ENCODE data around the gene CD93.

CD93 gene

DNA sequence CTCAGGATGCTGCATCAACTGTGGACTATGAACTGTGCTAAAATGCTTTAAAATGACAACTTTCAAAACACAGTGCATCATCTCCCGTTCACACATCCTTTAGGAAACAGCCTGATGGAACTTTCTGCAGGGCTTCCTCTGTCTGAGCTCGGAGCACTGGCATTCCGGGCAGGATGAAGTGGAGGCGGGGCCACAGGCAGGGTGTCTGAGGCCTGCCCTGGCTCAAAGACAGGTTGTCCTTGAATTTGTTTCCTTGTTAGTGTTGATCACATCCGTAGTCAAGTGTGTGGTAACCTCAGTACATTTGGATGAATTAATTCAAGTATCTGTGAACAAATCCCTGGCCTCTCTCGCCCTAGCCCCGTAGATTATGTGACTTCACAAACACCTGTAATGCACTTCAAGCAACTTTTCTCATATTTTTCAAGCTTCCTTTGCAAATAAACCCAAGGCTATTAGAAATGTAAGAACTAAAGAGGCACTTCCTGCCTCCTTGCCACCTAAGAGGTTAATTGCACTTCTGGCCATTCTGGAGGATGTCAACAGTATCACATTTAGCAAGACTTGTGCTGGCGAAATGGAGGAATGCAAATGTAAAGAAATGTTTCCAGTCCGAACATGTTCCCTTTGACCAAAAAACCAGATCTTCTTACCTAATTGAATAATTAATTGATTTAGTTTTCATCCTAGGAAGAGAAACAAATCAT lies 3.1 kb downstream of the CD93 start:
- peak; percentile 65 for DNase-seq

DNA sequence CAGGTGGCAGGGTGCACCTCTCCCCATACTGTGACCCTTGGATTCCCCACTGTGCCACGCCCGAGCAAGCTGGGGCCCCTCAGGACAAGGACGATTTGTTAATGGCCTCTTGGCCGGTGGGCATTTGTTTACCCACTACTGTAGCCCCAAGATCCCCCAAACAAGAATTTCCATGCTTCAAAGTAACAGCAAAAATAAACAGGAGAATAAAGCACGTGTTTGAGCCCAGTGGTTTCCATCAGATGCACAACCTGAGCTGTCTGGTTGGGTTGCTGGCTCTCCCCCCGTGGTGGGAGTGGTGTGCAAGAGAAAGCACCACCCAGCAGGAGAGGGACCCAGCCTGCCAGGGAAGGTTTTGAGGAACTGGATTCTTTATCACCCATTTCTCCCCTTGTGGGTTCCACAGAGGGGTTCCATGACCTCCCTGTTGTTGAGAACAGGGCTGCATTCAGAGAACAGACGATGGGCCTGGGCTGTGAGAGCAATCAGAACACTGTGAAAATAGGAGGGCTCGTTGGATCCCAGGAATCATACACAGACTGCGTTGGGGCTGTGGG lies 4.8 kb downstream of the CD93 start:
- DNase-seq: no peak

DNA sequence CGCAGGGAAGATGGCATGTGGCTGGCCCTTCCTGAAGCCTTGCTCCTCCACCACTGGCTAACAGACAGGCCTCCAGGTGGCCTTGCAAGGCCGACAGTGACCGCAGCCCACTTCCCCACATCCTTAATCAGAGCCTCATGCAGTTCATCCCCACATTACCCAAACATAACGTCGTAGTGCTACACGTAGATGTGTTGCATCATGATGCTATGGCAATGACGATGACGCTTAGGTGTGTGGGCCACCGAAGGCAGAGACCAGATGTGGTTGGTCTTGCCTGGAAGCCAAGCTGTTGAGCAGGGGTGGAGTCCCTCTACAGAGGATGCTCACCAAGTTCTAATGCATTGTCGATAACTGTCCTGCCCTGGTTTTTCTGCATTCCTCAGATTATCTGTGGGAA lies 5.6 kb downstream of the CD93 start:
- DNase-seq: no peak

DNA sequence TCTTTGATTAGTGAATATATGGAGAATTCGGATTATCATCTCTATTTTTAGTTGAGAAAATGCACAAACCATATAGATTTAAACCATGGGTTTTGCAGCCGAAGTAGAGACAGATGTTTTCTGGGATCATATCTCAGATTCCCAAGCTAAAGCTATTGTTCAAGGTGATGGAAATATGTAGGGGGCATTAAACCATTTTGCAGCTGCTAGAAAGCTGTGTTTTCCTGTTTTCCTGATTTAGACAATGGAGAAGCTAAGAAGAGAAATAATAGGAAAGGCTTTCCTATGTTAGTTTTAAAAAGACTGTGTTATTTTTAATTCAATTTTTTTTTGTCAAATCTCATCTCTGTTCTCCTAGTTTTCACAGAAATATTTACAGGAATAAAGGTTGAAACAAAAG lies 6.2 kb downstream of the CD93 start:
- no peak for DNase-seq

DNA sequence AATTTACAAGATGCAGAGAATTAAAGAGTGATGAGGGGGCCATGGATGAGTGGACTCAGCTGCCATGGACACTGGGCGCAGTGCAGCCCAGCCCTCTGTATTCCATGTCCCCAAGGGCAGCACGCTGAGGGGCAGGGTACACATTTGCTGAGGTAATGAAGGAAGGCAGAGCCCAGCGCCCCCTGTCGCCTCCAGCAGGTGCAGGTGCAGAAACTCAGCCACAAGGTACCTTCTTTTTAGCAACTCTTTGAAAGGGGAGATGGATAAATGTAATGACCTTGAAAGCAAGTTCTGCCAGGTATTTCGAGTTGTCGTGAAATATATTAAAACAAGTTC lies 7.1 kb downstream of the CD93 start:
- no peak for DNase-seq

DNA sequence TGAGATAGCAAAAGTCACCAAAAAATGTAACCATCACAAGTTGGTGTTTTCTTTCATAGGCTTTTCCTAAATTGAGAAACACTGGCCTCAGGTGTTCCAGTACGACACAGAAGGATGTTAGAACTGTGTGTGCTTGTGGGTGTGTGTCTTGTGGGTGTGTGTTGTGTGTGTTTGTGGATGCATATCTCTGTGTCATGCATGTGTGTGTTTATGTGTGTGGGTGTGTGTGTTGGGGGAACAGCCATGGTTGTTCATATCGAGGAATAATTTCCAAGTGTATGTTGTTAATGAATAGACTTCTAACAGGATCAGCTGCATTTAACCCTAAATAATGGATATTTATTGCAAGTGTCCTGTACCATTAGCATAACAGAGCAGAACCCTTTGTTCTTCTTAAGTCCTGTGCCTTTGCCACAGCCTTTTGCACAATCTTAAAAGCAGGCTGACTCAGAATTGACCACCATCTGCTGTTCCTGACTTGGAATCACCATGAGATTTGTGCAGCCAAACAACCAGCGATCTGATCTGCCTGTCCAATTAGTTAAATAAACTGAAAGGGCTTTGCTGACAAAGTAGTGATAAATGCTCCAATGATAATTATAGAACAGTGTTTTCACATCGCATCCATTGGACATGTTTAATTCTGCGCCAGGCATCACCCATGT lies 7.6 kb downstream of the CD93 start:
- DNase-seq: no peak

DNA sequence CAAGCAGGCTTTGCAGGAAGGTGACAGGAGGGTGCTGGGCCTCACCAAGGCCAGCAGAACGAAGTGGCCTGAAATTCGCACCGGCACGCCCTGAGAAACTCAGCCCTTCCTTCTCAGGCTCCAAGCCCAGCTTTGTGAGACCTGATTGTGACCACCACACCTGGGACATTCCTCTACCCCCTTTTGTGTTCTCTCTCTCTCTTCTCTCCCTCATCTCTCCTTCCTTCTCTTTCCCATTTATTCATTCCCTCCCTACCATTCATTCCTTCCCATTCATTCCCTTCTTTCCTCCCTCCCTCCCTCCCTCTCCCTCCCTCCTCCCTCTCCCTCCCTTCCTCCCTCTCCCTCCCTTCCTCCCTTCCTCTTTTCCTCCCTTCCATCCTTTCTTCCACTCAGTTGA lies 8.8 kb downstream of the CD93 start:
- DNase-seq: no peak

DNA sequence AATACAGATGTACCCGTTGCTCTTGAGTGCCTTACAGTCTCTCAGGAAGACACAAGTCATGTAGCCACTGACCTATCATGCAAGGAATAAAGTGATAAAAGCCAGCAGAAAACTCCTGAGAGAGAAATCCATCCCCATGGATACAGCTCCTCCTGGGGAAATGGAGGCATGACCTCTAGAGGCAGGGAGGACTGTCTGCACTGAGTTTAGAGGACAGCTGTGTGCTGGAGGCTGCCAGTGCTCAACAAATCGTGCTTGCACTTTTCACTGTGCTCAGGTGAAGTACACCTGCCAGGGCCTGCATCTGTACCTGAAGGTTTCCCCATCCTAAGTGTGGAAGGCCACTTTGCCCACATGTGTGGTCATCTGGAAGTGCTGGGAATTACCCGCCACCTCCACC lies 12.1 kb downstream of the CD93 start:
- no peak for DNase-seq

DNA sequence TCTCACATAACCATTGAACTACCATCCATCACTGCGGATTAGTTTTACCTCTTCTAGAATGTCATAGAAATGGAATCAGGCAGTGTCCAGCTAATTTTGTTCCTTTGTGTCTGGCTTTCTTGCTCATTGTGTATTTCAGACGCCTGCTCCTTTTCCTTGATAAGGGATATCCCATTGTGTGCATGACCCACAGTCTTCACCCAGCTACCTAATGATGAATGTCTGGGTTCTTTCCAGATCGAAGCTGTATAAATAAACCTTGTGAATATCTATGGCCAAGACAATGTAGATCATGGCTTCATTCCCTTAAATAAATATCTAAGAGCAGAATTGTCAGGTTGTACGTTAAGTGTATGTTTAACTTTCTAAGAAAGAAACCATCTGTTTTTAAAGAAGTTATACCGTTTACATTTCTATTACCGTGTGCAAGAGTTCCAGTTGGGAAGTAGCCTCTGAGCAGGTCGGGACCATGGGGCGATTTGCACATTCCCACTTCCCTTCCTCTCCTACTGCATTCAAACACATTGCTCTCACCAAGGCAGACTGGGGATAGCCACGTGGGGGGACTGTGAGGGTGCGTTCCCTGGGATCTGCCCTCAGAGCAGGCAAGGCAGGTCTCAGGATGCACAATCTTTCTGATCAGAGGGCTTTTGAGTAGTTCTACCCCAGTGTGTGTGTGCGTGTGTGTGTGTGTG lies 13.1 kb downstream of the CD93 start:
- DNase-seq: no peak

DNA sequence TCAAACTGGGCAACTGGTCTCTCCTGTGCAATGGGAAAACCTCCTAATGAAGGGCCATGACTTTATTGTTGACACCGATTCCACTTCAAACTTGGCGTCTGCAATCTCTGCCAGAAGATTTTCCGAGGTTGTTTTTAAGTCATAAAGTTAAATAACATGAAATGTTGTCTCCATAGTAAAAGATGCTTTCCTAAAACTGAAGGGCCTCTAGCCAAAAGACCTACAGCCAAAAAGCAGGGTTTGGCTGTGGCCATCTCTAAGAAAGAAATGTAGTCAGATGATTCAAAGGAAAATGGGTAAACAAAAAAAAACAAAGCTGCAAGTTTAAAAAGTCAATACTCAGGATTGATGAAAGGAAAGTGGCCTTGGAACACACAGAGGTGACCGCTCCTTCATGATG lies 14.1 kb downstream of the CD93 start:
- no peak for DNase-seq

DNA sequence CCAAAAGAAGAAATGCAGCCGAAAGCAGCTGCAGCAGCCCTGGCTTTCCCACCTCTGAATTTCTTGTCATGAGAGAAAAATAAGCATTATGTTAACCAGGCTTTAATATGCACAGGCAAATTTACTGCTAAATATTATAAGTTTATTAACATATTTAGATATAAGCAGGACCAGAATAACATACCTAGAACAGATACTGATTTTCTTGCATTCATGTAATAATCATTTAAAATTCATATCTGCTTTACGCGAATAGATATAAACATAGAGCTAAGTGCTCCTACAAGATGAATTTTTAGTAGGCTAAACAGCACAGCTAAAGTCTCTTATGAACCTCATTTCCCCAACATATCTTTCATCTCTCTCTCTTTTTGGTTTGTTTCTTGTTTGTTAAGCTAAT lies 14.7 kb downstream of the CD93 start:
- no peak for DNase-seq

DNA sequence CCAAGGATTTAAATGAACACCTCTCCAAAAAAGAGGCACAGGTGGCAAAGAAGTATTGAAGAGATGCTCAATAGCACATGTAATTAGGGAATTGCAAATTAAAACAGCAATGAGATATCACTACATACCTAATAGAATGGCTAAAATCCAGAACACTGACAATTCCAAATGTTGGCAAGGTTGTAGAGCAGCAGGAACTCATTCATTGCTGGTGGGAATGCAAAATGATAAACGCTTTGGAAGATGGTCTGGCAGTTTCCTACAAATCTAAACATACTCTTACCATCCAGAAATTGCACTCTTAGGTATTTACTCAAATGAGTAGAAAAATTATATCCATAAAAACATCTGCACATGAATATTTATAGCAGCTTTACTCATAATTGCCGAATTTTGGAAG lies 17.0 kb downstream of the CD93 start:
- DNase-seq: no peak

DNA sequence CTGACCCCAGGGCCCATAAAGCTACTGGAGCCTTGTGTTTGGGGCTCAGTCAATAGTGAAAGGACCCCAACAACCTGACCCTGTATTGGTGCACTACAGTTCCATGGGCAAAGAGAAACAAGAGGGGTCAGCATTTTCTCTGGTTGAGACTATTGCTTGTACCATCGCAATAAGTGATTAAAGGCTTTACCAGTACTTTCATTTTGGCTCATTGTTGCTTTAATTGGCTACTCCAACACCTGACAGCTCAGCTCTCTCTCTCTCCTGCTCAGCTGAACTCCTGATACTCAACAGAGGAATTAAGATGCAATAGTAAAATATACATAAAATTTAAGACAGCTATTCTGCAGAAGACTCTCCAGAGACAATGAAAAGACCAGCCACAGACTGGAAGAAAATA lies 17.8 kb downstream of the CD93 start:
- no peak for DNase-seq

DNA sequence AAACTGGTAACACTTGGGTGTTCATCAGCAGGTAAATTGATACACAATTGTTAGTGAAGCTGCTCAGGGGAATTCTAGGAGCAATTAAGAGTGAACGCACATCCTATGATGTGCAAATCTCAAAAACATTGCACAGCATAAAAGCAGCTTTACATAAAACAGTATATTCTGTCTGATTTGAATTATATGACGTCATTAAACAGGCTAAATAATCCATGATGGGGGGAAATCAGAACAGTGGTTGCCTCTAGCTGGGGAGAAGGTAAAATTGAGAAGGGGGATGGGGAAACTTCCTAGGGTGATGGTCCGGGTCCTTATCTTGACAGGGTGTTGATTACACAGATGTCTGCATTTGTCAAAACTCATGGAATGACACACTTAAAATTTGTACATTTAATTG lies 19.4 kb downstream of the CD93 start:
- DNase-seq: no peak

DNA sequence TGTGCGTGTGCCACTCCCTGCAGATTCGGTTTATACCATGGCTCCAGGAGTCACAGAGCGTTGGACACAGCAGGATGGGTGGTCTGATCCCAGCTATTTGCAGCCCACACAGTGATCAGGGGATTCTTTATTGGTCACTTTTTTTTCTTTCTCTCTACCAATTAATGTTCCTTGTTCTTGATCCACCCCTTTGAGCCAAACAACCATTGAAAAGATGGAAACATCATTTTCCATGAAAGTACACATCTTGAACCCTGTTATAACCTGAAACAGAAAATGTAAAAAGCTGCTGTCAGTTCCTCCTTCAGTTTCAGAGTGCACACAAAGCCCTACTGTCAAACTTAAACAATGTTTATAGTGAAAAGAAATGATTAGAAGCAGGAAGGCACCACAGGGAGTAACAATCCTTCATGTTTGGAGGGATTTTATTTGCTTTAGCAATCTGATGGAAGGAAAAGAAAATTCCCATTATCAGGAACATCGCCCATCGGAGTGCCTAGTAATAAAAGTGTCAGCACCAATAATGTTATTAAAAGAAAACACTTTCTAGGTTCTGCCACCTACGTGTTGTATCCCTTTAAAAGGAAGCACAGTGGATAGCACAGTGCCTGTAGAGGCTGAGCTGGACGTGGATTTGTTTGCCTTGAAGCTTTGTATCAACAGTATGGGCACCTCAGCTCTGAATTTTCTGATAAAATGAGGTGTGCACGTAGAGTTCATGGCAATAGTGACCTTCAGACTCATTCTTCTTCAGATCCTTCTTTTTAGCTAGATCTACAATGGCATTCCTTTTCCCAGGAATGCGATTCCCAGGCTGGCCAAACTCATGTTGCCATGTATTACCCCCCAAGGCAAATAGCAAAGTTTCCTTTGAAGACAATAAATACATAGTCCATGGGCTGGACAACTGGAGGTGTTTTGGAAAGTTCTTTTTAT lies 20.6 kb downstream of the CD93 start:
- no peak for DNase-seq

DNA sequence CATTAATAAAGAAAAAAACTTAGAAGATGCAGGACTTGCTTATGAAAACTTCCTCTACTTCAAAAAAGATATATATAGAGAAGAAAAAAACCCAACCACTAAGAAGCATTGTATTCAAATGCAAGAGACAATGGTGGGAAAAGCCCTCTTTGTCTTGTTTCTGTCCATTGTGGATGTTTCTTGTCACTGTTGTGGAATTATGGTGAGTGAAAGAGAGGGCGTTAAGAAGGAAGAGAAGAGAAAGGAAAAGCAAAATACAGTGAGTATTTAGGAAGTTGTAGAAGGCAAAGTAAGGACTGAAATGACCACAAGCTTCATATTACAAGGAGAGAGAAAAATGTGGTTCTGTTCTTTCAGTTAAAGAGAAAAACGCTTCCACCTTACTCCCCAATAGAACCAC lies 22.5 kb downstream of the CD93 start:
- DNase-seq: no peak

DNA sequence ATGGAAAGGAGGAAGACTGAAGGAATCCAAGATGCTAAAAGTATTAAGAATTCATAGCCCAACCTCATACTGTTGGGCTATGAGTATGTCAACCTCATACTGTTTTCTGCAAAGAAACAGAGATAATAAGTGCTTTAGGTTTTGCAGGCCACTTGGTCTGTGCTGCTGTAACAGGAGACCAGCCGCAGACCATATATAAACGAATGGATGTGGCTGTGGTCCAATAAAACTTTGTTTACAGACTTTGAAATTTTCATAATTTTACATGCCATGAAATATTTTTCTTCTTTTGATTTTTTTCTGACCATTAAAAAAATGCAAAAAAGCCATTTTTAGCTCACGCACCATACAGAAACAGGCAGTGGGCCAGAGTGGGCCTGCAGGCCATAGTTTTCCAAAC lies 23.0 kb downstream of the CD93 start:
- DNase-seq: no peak

DNA sequence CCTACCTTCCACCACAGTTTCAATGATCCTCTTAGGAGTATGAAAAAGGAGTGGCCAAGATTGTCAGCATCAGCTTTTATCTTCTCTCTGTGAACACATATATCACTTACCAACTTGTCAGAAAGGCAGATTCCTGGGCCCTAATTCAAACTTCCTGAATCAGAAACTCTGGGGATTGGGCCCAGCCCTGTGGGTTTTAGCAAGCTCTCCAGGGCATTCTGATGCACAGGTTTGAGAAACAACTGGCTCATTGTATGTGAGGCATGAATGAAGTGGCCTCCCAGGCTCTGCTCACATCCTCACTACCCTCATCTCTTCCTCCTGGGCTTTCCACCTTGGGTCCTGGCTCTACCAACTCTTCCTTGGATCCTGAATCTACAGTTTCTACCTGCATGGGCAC lies 23.5 kb downstream of the CD93 start:
- DNase-seq: no peak

DNA sequence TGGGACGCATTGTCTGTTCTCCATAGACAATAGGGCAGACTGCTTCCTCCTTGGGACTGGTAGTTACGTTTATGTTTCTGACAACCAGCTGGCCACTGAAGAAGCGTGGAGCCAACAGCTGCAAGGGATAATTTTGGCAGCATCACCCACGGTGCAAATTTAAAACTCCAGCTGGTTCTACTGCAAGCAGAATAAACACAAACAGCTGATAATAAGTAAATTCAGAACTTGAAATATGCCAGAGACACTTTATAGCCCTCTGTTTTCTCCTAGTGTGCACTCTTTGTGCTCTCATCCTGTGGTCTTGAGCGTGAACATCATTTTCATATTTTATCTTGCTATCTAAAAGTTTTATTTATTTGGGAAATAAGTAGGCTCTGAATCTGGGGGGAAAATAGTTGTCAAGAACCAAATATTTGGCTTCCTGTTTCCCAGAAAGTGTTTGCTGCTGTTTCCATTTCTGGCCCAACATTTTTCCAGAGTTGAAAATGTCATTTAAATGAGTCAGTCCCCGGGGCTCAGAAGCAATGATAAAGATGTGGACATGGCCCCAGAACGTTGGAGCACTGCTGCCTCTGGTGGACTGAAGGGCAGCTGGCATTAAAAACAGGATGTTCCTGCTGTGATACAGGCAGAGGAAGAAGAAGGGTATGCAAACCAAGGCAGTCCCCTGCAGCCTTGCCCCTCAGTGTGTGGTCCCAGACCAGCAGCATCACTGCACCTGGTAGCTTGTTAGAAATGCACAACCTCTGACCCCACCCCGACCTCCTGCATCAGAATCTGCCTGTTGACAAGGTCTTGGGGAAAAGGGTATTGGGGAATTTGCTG lies 24.2 kb downstream of the CD93 start:
- no peak for DNase-seq

DNA sequence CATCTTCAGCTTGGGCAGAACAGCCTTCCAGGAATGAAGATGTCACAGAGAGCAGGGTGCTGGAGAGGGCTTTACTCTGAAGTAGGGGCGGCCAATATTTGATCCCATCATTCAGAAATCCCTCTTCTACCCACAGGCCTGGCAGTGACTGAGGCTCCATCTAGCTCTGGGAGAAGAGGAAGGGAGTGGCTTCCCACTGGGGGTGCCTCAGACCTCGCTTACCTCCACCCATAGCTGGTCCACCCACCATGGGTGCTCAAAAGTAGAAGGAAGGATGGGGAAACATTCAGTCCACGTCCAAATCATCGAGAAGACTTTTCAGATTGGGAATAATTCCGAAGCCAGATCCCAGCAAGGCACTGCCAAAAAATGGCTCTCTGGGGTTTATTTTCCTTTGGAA lies 24.9 kb downstream of the CD93 start:
- no peak for DNase-seq

DNA sequence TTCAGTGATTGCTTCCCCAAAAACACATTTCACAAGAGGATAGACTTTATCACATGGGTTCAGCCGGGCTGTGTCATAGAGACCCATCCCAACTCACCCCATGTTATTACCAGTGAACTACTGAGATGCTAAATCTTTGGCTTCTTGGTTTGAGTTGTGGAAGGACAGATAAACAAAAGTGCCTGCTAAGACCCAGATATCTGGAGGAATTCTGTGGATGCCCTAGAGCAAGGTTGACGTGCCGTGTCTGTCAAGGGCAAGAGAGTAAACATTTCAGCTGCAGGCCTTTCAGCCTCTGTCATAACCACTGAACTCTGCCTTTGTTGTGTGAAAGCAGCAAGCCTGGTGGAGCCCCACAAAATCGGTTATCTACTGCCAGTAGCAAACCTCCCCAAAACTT lies 25.5 kb downstream of the CD93 start:
- no peak for DNase-seq

DNA sequence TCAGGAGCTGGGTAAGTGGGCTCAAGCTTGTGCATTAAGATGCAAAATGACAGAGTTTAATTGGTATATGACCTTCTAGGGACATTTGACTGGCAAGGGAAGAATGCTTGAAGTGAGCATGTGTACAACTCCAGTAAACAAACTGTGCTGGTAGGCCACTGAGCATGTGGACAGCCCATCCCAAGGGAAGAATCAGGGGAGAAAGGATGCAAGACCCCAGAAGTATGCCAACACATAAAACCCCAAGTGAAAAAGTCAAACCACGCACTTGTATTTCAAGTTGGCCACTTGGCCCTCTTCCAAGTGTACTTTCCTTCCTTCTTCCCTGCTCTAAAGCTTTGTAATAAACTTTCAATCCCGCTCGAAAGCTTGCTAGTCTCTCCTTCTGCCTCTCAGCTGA lies 26.3 kb downstream of the CD93 start:
- DNase-seq: no peak
